Measurements from ENCODE around the gene PKP1. TPM values are rescaled to one million over a fixed set of nuclear protein-coding genes. Genes with fewer than 3 reads are reported as not detected.

PKP1 gene
- polyA plus RNA-seq, 3 donors: not detected

DNA sequence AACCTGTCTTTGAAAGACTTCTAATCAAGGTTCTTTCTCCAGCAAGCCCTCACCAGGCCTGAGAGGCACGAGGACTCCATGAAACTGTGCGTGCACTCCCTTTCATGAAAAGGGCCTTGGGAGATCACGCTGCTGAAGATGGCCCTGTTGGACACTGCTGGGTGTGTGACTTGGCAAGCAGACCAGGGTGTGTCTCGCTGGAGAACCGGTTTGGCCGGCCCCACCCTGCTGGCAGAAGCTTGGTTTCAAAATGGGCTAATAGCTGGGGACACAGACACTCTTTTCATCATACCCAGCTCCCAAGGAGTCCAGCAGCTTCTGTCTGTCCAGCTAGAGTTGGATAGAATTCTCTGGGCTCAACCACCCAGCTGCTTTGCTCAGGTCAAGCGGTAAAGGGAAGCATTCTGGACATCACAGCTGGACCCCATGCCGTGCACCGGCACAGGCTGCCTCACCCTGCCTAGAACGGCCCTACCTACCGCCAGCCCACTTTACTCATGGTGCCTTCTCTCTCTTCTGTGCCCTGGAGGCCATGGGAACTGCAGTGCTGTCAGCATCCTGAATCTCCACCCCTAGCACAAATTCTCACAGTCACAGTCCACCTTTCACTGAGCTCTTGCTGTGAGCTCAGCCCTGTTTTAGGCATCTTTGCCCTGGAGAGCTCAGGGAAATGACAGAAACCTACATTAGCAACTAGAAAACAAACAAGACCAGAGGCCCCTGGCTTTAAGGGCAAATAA is 24.6 kb downstream of the PKP1 start:
- Histone ChIP-seq H3K9me3 (replicated peaks in 1 of 2; ENCODE audit: control insufficient read depth in 1 of 2, insufficient read depth in 1 of 2, low read length in 2 of 2) (no peaks in the 10 kb centered on the region), H3K4me2 (replicated peaks; ENCODE audit: extremely low read depth, low read length, poor library complexity, severe bottlenecking) (no peak overlapping the region), H3K79me2 (ENCODE audit: insufficient read depth, low read length) (no peaks in the 10 kb centered on the region), H3K4me3 (replicated peaks in 1 of 3; ENCODE audit: low read depth in 2 of 3, low read length in 3 of 3) (no peak overlapping the region), H3K9ac (ENCODE audit: insufficient read depth, low read length, poor library complexity, severe bottlenecking) (no peak overlapping the region), H3K27me3 (ENCODE audit: control insufficient read depth in 2 of 2, insufficient read depth in 2 of 2, low read length in 2 of 2) (peaks cover 0 to 16% of the 10 kb centered on the region in 2 donors), H3K4me1 (ENCODE audit: control insufficient read depth in 1 of 2, insufficient read depth in 2 of 2, low read length in 2 of 2) (no peaks in the 10 kb centered on the region), H4K20me1 (ENCODE audit: insufficient read depth, low read length) (no peaks in the 10 kb centered on the region), H2AFZ (ENCODE audit: insufficient read depth, low read depth, low read length, poor library complexity, severe bottlenecking) (no peak overlapping the region), H3K27ac (ENCODE audit: low read depth in 1 of 2, low read length in 2 of 2) (no peak overlapping the region), H3K36me3 (replicated peaks in 1 of 2; ENCODE audit: control insufficient read depth in 1 of 2, insufficient read depth in 2 of 2, low read length in 2 of 2) (no peaks in the 10 kb centered on the region)
- 88% methylated on average over 11 of the region's 11 CpGs for WGBS (ENCODE audit: insufficient coverage)
- DNase-seq: no peak
- intact Hi-C loops (cut with micrococcal nuclease): no loop called here
- peaks cover 17 to 32% (median 26%) of the 10 kb centered on the region in 3 donors for H3K27me3 Mint-ChIP-seq (ENCODE audit: low read depth in 3 of 3)
- H3K36me3 Mint-ChIP-seq: no peaks in the 10 kb centered on the region
- no peaks in the 10 kb centered on the region for H3K9me3 Mint-ChIP-seq
- H3K27ac Mint-ChIP-seq: no peak overlapping the region
- H3K4me3 Mint-ChIP-seq: no peak overlapping the region
- TF ChIP-seq, protein P1, sequence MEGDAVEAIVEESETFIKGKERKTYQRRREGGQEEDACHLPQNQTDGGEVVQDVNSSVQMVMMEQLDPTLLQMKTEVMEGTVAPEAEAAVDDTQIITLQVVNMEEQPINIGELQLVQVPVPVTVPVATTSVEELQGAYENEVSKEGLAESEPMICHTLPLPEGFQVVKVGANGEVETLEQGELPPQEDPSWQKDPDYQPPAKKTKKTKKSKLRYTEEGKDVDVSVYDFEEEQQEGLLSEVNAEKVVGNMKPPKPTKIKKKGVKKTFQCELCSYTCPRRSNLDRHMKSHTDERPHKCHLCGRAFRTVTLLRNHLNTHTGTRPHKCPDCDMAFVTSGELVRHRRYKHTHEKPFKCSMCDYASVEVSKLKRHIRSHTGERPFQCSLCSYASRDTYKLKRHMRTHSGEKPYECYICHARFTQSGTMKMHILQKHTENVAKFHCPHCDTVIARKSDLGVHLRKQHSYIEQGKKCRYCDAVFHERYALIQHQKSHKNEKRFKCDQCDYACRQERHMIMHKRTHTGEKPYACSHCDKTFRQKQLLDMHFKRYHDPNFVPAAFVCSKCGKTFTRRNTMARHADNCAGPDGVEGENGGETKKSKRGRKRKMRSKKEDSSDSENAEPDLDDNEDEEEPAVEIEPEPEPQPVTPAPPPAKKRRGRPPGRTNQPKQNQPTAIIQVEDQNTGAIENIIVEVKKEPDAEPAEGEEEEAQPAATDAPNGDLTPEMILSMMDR (IDR thresholded peaks at IDR 0.05): no peak
- no peaks in the 10 kb centered on the region for H3K4me1 Mint-ChIP-seq

DNA sequence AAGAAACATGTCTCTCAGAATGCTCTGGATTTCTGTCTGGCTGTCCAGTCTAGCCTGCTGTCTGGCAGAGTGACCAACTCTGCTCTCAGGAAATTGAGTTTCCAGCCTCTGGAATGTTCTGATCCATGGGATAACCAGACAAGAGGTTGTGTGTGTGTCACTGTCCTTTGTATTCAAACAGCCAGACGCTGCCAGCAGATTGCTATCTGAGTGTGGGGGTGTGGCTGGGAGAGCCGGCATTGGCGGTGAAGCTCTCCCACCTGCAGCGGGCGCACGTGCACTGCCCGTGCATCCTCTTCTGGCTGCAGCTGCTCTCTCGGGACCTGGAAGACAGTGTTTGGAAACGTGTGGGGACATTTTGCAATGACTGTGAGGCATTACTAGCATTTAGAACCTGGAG is 26.1 kb downstream of the PKP1 start:
- H3K79me2 ChIP-seq (ENCODE audit: insufficient read depth, low read length): no peaks in the 10 kb centered on the region
- intact Hi-C loops (cut with micrococcal nuclease): no loop called here
- H3K4me1 ChIP-seq (ENCODE audit: control insufficient read depth in 1 of 2, insufficient read depth in 2 of 2, low read length in 2 of 2): no peaks in the 10 kb centered on the region
- Mint-ChIP-seq H3K27me3 (ENCODE audit: low read depth in 3 of 3) (peaks cover 14 to 29% (median 21%) of the 10 kb centered on the region in 3 donors), H3K9me3 (no peaks in the 10 kb centered on the region), H3K4me1 (no peaks in the 10 kb centered on the region), H3K4me3 (no peak overlapping the region), H3K36me3 (no peaks in the 10 kb centered on the region), H3K27ac (no peak overlapping the region)
- H3K27me3 ChIP-seq (ENCODE audit: control insufficient read depth in 2 of 2, insufficient read depth in 2 of 2, low read length in 2 of 2): peaks cover 0 to 16% of the 10 kb centered on the region in 2 donors
- H2AFZ ChIP-seq (ENCODE audit: insufficient read depth, low read depth, low read length, poor library complexity, severe bottlenecking): no peak overlapping the region
- H3K9ac ChIP-seq (ENCODE audit: insufficient read depth, low read length, poor library complexity, severe bottlenecking): no peak overlapping the region
- no peaks in the 10 kb centered on the region for H3K36me3 ChIP-seq (replicated peaks in 1 of 2; ENCODE audit: control insufficient read depth in 1 of 2, insufficient read depth in 2 of 2, low read length in 2 of 2)
- TF ChIP-seq, protein P1 (IDR thresholded peaks at IDR 0.05): no peak
- no peak for DNase-seq
- no peaks in the 10 kb centered on the region for H3K9me3 ChIP-seq (replicated peaks in 1 of 2; ENCODE audit: control insufficient read depth in 1 of 2, insufficient read depth in 1 of 2, low read length in 2 of 2)
- no peaks in the 10 kb centered on the region for H4K20me1 ChIP-seq (ENCODE audit: insufficient read depth, low read length)
- no peak overlapping the region for H3K4me3 ChIP-seq (replicated peaks in 1 of 3; ENCODE audit: low read depth in 2 of 3, low read length in 3 of 3)
- no peak overlapping the region for H3K27ac ChIP-seq (ENCODE audit: low read depth in 1 of 2, low read length in 2 of 2)
- no peak overlapping the region for H3K4me2 ChIP-seq (replicated peaks; ENCODE audit: extremely low read depth, low read length, poor library complexity, severe bottlenecking)
- 0% methylated on average over 8 of the region's 9 CpGs for WGBS (ENCODE audit: insufficient coverage)

Data from CD14-positive monocyte (primary cell).